Measurements from ENCODE around the gene SAP30L.

SAP30L gene

GRCh38 chr5:154509784-154510555 lies 64.2 kb downstream of the SAP30L start:
- DNase-seq (ENCODE audit: low read depth), result no peak
